K562 (cell line): ENCODE results near the gene TTC23L. TPM values are rescaled to one million over a fixed set of nuclear protein-coding genes. Genes with fewer than 3 reads are reported as not detected.
A peak's percentile ranks its signal among the peaks of the same experiment; 100 is the strongest.

Experiments
- ADNP ChIP-seq: fragments of 200-800 bp; sonication (Bioruptor generic); IDR thresholded peaks from 2 replicates; pipeline ENCODE4 v1.6.1; 2016; ENCODE audit warnings: missing genetic modification characterization, missing compliant biosample characterization
- ATF3 ChIP-seq, 2 experiments: fragments of 450-650 bp in 1 of 2; sonication (generic) in 1 of 2; formaldehyde crosslinking in 1 of 2; IDR thresholded peaks in 1 of 2; conservative IDR thresholded peaks in 1 of 2; 2 replicates each; pipeline versions ENCODE4 v1.6.1 to v1.8.1; 2016 to 2023; ENCODE audit warnings: mild to moderate bottlenecking in 2 of 2, moderate library complexity in 2 of 2, inconsistent platforms in 1 of 2, missing genetic modification reagents in 1 of 2
- CBX5 ChIP-seq: IDR thresholded peaks from 2 replicates; pipeline ENCODE4 v1.6.1; 2014; ENCODE audit warnings: low read depth, borderline replicate concordance
- E2F4 ChIP-seq: sonication (generic); formaldehyde crosslinking; IDR thresholded peaks from 2 replicates; pipeline ENCODE4 v1.8.0; 2022; ENCODE audit warnings: mild to moderate bottlenecking, low read depth, missing genetic modification reagents
- FOSL1 ChIP-seq: fragments of 200-800 bp; sonication (Bioruptor generic); conservative IDR thresholded peaks from 2 replicates; pipeline ENCODE4 v1.6.1; 2016; ENCODE audit warnings: missing genetic modification characterization, missing compliant biosample characterization
- GTF3C2 ChIP-seq: IDR thresholded peaks from 3 replicates; pipeline ENCODE4 v1.6.1; 2011; ENCODE audit warnings: borderline replicate concordance, mild to moderate bottlenecking, moderate library complexity; ENCODE audit not compliant: insufficient read length; ENCODE audit errors: extremely low read depth
- HDGF ChIP-seq: fragments of 450-650 bp; IDR thresholded peaks from 2 replicates; pipeline ENCODE4 v1.6.1; 2016
- HNRNPL ChIP-seq: fragments of 200-400 bp; formaldehyde crosslinking; IDR thresholded peaks from 2 replicates; pipeline ENCODE4 v1.6.1; 2017; ENCODE audit warnings: low read depth, mild to moderate bottlenecking, low read length
- JUN ChIP-seq, 2 experiments: sonication (generic) in 1 of 2; formaldehyde crosslinking in 1 of 2; IDR thresholded peaks; 2 replicates each; pipeline versions ENCODE4 v1.6.1 to v1.8.0; 2012 to 2022; ENCODE audit warnings: borderline replicate concordance in 2 of 2, mild to moderate bottlenecking in 2 of 2, improper control_type of control experiment in 1 of 2, low read depth in 1 of 2, low read length in 1 of 2, missing genetic modification reagents in 1 of 2
- NR2C1 ChIP-seq, 2 experiments: fragments of 450-650 bp; IDR thresholded peaks; 2 replicates each; pipeline ENCODE4 v1.6.1; 2017; ENCODE audit warnings: mild to moderate bottlenecking in 2 of 2, antibody characterized with exemption in 1 of 2, inconsistent platforms in 1 of 2, missing compliant biosample characterization in 1 of 2, missing genetic modification characterization in 1 of 2
- PPARD ChIP-seq: fragments of 250-450 bp; sonication (Bioruptor Pico); IDR thresholded peaks from 2 replicates; pipeline ENCODE4 v1.8.0; 2022; ENCODE audit warnings: inconsistent platforms, mild to moderate bottlenecking, moderate library complexity
- SRSF7 ChIP-seq: fragments of 200-400 bp; formaldehyde crosslinking; optimal IDR thresholded peaks from 2 replicates; pipeline ENCODE3; 2017; ENCODE audit warnings: mild to moderate bottlenecking, low read depth, low read length
- ZKSCAN8 ChIP-seq: fragments of 200-800 bp; sonication (Bioruptor generic); IDR thresholded peaks from 2 replicates; pipeline ENCODE4 v1.6.1; 2016; ENCODE audit warnings: missing genetic modification characterization, missing compliant biosample characterization
- polyA plus RNA-seq, 8 experiments: library from polyadenylated mRNA; depleted of rRNA in 4 of 8; stranded (reverse) in 5 of 8; unstranded in 3 of 8; fragments of >200 nt; fragmentation: Nextera tagmentation in 2 of 8; fragmentation: Illumina TruSeq in 1 of 8; extraction: Ambion mirVana in 2 of 8; extraction: Trizol in 1 of 8; gene quantifications; 2 replicates each; pipeline versions ENCODE4 v1.2.1 to v1.2.3, GENCODE V29; 2011 to 2014; ENCODE audit warnings: inconsistent platforms in 1 of 8, missing spikeins in 1 of 8
- total RNA-seq, 7 experiments: library from RNA; depleted of rRNA in 6 of 7; stranded (reverse); fragments of >200 nt in 6 of 7; fragmentation: Illumina TruSeq in 2 of 7; extraction: Trizol in 2 of 7; gene quantifications; 2 replicates each; pipeline versions ENCODE4 v1.2.1 to v1.2.3, GENCODE V29; 2011 to 2021; ENCODE audit warnings: low replicate concordance in 1 of 7
- TF ChIP-seq, protein P1 (sequence below): fragments of 450-650 bp; formaldehyde crosslinking; IDR thresholded peaks from 2 replicates; pipeline ENCODE4 v1.4.0; 2020; ENCODE audit warnings: mild to moderate bottlenecking, moderate library complexity
- TF ChIP-seq, protein P2 (sequence below): fragments of 200-800 bp; sonication (Bioruptor generic); IDR thresholded peaks from 2 replicates; pipeline ENCODE4 v1.6.1; 2017; ENCODE audit warnings: missing genetic modification characterization, missing compliant biosample characterization
- TF ChIP-seq, protein P3 (sequence below), 2 experiments: fragments of 450-650 bp; IDR thresholded peaks; 2 replicates each; pipeline ENCODE4 v1.6.1; 2016

The TTC23L gene
- total and polyA plus RNA-seq, 9 of the 15 experiments (the other 6 are each of a cell fraction or from before 2014, with no cell fraction given): 0.03 to 0.32 (median 0.14) TPM; not detected in 2

- TF ChIP-seq ATF3 (IDR thresholded peaks at IDR 0.05): no peak
- TF ChIP-seq ATF3 (CRISPR knock-in tag; conservative IDR thresholded peaks at IDR 0.05): no peak
- TF ChIP-seq ZKSCAN8 (CRISPR knock-in tag): no peak
- no peak for TF ChIP-seq ADNP (tag)
- TF ChIP-seq GTF3C2: no peak
- TF ChIP-seq E2F4 (CRISPR knock-in tag): peak; percentile 72; the same call in 1 of the 2 replicates
- TF ChIP-seq, protein P1, sequence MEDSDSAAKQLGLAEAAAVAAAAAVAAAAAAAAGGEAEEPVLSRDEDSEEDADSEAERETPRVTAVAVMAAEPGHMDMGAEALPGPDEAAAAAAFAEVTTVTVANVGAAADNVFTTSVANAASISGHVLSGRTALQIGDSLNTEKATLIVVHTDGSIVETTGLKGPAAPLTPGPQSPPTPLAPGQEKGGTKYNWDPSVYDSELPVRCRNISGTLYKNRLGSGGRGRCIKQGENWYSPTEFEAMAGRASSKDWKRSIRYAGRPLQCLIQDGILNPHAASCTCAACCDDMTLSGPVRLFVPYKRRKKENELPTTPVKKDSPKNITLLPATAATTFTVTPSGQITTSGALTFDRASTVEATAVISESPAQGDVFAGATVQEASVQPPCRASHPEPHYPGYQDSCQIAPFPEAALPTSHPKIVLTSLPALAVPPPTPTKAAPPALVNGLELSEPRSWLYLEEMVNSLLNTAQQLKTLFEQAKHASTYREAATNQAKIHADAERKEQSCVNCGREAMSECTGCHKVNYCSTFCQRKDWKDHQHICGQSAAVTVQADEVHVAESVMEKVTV (CRISPR knock-in tag): no peak
- TF ChIP-seq, protein P2, sequence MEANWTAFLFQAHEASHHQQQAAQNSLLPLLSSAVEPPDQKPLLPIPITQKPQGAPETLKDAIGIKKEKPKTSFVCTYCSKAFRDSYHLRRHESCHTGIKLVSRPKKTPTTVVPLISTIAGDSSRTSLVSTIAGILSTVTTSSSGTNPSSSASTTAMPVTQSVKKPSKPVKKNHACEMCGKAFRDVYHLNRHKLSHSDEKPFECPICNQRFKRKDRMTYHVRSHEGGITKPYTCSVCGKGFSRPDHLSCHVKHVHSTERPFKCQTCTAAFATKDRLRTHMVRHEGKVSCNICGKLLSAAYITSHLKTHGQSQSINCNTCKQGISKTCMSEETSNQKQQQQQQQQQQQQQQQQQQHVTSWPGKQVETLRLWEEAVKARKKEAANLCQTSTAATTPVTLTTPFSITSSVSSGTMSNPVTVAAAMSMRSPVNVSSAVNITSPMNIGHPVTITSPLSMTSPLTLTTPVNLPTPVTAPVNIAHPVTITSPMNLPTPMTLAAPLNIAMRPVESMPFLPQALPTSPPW (CRISPR knock-in tag): peak; percentile 91
- TF ChIP-seq CBX5: no peak
- no peak for TF ChIP-seq SRSF7
- TF ChIP-seq, protein P3, sequence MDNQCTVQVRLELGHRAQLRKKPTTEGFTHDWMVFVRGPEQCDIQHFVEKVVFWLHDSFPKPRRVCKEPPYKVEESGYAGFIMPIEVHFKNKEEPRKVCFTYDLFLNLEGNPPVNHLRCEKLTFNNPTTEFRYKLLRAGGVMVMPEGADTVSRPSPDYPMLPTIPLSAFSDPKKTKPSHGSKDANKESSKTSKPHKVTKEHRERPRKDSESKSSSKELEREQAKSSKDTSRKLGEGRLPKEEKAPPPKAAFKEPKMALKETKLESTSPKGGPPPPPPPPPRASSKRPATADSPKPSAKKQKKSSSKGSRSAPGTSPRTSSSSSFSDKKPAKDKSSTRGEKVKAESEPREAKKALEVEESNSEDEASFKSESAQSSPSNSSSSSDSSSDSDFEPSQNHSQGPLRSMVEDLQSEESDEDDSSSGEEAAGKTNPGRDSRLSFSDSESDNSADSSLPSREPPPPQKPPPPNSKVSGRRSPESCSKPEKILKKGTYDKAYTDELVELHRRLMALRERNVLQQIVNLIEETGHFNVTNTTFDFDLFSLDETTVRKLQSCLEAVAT (IDR thresholded peaks at IDR 0.05): 0 out of 4 replicates have a peak, but pooled peaks of 1 of the 2 experiments have one; percentile 15
- TF ChIP-seq HDGF: peak; percentile 95
- no peak for TF ChIP-seq HNRNPL
- TF ChIP-seq FOSL1 (tag): no peak
- no peak for TF ChIP-seq JUN (IDR thresholded peaks at IDR 0.05; ENCODE audit: borderline replicate concordance, low read depth, low read length)
- TF ChIP-seq JUN (CRISPR knock-in tag; IDR thresholded peaks at IDR 0.05; ENCODE audit: borderline replicate concordance): no peak
- TF ChIP-seq PPARD (CRISPR knock-in tag): no peak
- TF ChIP-seq NR2C1 (IDR thresholded peaks at IDR 0.05): no peak
- no peak for TF ChIP-seq NR2C1 (tag; IDR thresholded peaks at IDR 0.05)
Measured at GRCh38 chr5:34929134-34929719, 90.3 kb downstream of the TTC23L start, which contains the start of gene DNAJC21 (continued).
